Colon (tissue), 2 donors: ENCODE measurements around the gene CALN1.
"Not testable (repeated sequence)": the region's sequence is repeated elsewhere in the genome, so short reads cannot be mapped to it uniquely, and the experiment has no call there.

Experiments
- FAIRE-seq: peaks from 2 replicates; lab custom pipeline; 2012; peaks lifted over from hg19 to GRCh38; lab: Jason Lieb, UNC
- donor health status: control.
- donor health status: control.

CALN1 gene

DNA sequence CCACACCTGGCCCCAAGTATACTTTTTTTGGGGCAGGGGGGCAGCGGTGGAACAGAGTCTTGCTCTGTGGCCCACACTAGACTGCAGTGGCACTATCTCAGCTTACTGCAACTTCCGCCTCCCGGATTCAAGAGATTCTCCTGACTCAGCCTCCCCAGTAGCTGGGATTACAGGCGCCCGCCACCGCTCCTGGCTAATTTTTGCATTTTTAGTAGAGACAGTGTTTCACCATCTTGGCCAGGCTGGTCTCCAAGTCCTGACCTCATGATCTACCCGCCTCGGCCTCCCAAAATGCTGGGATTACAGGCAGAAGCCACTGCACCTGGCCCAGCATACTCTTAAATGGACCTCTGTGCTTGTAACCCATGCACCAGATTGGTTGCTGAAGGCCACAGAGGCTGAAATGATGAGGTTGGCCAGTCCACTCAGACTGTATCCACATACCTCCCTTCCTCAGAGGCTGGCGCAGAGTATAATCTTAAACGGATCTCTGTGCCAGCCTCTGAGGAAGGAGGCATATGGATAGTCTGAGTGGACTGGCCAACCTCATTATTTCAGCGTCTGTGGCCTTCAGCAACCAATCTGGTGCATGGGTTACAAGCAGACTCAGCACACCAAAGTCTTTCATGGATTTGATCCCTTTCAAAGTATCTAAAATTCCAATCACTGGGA, 3.0 kb downstream of the CALN1 start:
- FAIRE-seq, result no peak

DNA sequence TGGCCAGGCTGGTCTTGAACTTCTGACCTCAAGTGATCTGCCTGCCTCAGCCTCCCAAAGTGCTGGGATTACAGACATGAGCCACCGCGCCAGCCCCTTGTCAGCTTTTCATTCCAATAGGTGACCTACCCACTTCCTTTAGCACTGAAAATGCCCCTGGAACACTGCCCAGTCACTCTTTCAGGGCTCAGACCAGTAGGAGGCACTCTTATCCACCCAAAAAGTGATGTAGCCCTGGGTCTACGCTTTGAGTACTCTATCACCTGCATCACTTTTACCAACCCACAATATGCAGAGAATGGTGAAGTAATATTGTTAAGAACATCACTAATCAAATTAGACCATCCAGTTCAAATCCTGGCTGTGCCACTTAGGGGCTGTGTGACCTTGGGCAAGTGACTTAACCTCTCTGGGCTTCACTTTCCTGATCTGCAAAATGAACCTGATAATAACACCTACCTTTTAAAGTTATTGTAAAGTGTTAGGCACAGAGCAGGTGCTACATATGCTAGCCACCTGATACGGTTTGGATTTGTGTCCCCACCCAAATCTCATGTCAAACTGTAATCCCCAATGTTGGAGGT, 5.2 kb downstream of the CALN1 start:
- no peak for FAIRE-seq

DNA sequence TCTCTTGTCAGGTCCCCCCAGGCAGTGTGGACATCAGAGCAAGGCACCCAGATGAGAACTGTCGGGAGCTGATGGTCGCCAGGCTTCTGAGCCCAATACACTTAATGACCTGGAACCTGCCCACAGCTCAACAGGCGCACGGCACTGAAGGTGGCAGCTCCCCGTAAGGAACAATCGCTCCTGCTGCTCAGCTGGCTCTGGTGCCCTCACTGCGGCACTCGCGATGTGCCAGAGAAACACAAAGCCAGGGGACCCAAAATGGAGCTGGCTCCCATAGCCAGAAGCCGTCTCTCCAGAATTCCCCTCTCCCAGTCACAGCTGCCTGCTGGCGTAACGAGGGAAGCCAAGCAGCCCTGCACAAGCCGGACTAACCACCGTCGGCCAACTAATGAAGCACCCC, 6.3 kb downstream of the CALN1 start:
- no peak for FAIRE-seq

DNA sequence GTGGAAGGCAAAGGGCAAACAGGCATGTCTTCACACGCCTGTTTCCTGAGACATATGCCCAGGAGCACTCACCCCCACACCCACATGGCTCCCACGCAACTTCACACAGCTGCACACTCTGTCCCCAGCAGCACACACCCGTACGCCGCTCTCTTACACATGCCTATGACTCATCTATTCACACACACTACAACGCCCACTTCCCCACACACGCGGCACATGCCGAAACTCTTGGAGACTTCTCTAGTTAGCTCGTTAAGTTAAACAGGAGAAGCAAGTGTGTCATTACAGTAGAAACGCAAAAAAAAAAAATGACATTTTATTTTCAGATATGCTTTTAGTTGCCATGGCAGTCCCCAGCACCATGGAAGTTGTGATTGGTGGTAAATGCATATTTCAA, 6.7 kb downstream of the CALN1 start:
- no peak for FAIRE-seq

DNA sequence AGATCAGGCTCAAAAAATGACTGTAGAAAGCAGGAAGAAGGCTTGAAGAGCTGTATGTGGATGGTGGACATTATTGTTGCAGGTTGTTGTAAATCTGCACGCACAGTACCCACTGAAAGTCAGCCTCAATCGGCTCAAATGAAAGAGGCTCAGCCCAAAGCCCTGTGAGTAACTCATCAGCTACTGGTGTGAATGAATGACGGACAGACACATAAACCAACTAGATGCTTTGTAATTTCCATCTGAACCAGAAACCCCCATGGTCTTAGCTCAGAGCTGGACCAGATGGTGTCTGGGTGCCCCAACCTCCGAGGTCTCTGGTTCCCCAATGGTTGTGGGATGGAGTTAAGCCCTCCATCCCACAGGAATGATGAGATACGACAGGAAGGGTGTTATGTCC, 7.4 kb downstream of the CALN1 start:
- no peak for FAIRE-seq

DNA sequence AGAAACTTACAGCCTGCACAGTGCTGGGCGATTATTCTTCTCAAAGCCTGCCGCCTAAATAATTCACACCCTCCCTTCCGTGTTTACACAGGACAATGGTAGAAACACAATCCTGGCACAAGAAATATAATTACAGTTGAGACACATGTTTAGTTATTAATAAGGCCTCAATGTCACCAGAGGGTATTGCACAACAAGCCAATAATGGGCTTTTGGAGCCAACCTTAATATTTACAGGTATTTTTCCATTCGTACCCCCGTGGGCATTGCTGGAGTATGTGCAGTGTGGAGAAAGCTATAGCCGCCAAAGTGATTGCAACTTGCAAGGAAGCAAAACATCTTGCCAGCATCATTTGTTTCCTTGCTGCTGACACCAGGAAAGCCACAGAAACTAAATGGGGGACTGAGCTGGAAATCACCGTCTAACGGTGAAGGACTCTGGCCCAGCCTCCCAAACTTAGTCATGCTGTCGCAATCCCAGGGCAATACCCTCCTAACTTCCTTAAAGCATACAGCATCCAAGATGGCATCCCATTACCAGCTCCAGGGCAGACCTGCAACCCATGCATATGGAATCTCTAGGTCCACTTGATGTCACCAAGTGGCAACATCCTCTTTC, 8.6 kb downstream of the CALN1 start:
- FAIRE-seq, result no peak

DNA sequence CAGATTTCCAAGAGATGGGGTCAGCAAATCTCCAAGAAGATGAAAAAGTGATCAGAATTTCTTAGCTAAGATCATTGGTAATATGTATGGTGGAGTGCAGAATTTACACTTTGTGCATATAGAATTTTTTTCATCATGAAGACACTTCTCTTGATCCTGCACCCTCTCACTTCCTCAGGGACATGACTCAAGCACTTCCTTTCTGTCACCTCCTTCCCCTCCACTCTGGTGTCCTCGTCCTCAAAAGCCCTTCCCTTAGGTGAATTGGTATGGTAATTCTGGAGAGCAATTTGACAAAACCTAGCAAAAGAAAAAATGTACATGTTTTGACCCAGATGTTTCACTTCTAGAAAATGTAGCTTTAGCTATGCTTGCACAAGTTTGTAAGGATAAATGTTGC, 18.1 kb downstream of the CALN1 start:
- no peak for FAIRE-seq

DNA sequence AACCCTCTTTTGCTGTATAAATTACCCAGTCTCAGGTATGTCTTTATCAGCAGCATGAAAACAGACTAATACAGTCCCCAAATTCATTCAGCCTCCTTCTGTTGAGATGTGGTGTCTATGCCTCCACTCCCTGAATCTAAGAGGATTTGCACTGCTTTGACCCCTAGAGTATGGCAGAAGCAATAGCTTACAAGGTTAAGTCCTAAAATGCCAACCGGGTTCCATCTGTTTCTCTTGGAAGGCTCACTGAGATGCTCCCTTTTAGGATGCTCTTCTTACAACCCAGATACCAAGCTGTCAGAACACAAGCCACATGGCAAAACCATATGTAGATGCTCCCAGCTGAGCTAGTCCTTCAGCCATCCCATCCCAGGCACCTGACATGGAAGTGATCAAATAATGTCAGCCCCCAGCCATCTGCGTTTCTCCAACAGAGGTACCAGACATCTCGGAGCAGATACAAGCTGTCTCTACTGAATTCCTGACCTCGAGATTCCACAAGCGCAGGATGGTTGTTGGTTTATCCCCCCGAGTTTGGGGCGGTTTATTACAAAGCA, 20.2 kb downstream of the CALN1 start:
- no peak for FAIRE-seq

DNA sequence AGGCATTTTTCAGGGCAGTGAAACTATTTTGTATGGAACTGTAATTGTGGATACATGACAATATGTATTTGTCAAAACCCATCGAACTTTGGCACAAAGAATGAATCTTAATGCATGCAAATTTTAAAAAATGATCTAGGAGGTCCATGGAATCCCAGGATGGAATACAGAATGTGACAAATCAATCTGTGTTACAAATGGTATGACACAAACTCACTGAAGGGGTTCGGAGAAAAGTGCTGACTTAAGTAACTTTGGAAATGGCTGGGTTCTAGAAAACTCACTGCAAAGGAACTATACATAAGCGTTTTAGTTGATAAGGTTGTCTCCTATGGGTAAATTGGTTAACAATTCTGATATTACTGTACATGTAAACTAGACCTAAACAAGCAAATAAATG, 26.0 kb downstream of the CALN1 start:
- FAIRE-seq, result no peak

DNA sequence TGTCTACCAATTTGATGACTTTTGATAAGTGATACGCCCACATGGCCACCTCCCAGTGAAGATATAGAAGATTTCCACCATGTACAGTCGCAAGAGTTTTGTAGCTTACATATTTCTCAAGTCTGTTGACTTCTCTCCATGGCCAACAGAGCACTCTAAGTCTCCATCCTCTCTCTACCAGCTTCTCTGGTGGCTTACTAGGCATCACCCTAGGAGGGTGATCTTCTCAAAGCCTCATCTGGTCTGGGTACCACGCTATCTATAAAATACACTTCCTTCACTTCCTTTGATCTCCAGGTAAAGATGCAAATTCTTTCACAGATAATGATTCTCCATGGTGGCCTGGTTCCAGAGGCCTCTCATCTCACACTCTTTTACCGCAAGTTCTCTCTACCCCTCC, 49.9 kb downstream of the CALN1 start:
- FAIRE-seq, result no peak

DNA sequence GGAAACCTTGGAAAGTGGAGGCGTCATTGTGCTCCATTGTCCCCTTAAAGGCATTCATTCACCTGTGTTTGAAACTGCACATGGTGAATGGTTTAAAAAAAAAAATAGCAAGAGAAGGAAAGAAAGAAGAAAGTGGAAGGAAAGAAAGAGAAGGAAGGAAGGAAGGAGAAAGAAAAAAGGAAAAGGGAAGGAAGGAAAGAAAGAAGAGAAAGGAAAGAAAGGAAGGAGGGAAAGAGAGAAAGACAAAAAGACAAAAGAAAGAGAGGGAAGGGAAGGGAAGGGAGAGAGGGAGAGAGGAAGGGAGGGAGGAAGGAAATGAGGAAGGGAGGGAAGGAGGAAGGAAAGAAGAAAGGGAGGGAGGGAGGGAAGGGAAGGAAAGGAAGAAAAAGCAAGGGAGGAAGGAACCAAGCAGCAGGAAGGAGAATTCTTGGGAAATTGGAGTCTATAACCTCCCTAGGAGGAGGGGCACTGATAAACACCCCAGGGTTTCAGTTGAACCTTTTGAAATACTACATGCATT, 66.9 kb downstream of the CALN1 start:
- FAIRE-seq, result no peak

DNA sequence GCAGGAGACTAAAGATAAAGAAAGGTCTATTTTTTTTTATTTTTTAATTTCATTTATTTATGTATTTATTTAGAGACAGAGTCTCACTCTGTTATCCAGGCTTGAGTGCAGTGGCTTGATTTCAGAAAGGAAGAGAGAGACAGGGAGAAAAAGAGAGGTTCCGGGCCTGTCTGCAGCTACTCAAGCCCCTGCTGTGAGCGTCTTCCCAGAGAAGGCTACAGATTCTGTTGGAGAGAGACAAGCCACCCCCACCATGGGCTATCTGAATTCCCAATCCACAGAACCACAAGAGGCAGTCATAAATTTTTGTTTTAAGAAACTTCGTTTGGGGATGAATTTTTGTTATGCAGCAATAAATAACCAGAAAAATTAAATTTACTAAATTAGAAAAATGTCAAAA, 68.1 kb downstream of the CALN1 start:
- FAIRE-seq, result no peak

DNA sequence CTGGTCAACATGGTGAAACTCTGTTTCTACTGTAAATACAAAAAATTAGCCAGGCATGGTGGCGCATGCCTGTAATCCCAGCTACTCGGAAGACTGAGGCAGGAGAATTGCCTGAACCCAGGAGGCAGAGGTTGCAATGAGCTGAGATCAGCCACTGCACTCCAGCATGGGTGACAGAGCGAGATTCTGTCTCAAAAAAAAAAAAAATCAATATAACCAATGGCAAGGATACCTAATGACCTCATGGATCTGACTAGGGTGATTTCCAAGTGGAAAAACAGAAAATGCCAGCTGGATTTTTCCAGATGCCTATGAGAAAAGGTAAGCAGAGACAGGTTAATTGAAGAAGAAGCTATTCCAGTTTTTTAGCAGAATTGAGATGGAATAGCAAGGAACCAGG, 68.8 kb downstream of the CALN1 start:
- FAIRE-seq, result not testable (repeated sequence)

DNA sequence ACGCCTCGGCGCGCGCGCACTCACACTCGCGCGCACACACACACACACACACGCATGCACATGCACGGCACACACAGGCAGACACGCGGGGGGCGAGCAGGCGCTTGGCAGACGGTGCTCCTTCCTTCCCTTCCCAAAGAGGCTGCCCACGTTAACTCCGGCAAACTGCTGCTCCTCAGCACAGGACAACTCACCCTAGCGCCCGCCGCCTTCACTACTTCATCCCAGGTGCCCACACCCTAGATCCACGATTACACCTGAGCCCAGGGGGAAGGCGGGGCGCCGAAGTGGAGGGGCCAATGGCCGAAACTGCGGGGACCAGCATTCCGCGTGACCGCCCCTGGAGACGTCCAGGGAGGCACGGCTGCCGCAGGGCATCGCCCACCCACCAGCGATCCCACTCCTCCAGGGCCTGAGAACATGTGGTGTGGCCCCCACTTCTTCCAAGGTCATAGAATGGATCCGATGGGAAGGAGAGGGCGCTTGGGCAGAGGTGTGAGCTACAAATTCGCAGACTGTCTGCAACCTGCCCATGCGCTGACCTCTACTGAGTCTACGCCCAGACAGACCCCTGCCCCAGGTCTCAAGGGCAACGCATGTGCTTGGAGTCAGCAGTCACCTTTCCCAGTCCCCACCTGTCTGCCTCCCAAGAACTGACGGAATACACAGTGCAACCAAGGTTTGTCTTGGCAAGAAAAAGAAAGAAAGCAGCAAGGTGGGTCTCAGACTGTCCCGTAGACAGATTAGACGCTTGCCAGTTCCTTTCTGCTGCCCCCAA, 74.6 kb downstream of the CALN1 start:
- no peak for FAIRE-seq

DNA sequence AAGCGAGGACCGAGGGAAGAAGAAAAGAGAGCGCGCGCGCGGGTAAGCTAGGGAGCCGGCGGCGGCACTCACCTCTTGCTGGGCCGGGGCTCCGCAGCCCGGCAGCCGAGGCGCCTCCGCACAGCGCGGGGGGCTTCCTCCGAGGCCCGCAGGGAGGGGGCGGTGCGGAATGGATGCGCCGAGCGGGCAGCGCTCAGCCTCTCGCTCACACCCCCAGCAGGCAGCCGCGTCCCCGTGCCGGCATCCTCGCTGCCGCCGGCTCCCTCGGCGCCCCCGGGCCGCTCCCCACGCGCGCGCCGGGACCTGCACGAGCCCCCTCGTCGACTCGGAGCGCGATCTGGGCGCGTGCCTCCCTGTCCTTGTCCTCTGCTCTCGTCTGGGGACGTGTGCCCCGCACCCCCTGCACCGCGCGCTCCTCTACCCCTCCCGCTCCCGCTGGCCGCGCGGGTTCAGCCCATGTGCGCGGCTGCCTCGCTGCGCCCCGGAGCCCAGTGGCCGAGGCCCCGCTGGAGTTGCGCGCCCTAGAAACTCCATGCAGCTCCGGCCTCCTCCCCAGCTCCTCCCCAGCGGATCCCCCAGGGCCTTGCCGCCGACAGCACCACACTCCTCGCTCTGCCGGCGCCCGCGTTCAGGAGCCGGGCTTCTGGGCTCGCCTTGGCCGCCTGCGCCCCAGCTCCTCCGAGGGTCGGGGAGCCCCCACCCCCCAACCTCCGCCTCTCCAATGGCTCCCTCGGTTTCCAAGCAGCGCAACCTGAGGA, 75.3 kb downstream of the CALN1 start:
- FAIRE-seq, result no peak

DNA sequence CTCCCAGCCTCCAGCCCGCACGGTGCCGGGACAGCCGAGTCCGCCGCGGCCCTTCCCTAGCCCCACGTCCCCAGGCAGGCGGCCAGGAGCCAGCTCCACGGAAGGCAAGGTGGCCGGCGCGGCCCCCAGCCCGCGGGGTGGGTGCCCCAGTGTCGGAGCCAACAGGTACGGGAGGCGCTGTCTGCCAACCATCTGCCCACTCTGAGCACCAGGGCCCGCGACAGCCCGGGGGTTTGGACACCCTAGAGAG, 75.8 kb downstream of the CALN1 start:
- FAIRE-seq, result no peak

DNA sequence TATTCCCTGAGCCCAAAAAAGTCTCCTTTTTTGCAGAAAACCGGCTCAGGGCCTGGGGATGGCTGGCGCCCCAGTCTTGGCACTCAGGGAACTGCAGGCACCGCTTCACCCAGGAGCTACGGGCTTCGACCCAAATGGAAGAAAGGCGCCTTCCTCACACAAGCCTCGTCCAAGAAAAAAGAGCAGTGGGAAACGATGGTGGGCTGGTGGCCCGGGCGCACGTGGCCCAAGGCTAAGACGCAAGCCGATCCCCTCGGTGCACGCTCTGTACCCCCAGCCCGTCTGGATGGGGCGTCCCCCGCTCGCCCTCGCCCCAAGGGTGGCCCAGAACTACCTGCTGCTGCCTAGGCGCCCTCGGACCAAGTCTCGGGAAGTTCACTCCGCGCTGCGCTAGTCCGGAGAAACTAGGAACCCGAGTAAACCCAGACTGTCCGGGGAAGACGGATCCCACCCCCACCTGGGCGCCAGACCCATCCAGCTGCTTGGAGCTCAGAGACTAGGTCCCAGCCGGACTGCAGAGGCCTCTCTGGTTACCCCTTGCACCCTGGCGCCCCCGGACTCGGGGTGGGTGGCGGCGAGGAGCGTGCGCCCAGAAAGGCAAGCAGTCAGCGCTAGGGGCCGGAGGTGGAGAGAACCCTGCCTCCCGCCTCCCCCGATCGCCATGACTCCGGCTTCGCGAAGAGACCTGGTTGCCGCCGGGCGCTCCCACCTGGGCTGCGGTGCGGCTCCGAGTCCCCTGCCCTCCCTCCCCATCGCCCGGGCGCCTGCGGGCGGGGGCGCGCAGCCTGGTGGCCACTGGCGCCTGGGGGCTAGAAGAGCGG, 76.4 kb downstream of the CALN1 start:
- FAIRE-seq, result no peak

DNA sequence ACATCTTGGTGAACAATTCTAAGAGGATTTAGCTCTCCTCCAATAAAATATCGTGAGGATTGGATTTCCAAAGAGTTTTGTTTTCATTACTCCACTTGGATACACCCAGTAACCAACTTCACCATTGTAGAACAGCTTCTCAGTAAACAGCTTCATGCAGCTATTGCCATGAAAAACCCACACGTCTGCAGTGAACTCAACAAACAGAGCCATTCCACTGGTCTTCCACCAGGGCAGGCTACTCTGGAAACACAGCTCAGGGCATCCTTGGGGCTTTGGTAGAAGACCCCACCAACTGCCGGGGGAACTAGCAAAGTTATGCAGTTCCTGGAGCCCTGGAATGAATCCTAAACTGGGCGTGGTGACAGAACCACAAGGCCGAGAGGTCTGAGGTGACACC, 77.4 kb downstream of the CALN1 start:
- no peak for FAIRE-seq

DNA sequence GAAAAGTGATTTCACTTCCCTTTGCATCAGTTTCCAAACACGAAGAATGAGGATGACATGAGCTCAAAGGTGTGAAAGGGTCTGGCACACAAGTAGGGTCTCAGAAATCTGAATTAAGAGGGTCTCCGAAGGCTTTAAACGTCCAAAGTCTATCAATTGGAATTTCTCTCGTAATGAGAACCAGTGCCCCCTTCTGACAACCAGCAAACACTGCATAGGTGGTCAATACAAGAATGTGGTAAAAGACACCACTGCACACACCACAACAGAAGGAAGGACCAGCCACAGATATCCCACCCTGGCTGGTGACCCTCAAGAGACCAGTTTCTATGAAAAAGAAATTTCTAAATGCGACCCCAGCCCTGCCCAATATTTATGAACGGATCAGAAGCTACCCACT, 78.1 kb downstream of the CALN1 start:
- no peak for FAIRE-seq

DNA sequence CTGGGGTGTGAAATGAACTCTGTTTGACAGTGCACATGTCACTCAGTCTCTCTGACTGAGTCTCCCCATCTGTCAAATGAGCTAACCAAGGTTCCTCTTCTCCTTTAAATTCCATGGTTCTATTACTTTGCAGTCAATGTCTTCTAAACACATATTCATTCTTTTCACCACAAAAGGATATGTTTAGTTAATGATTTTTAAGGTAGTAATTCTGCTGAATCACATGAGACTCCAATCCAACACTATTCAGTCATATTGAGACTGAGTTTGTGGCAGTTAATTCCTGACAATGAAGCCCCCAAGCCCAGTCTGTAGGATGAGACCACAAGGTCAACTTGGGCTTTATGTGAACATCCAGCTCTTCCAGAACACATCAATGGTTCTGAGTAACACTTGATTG, 85.3 kb downstream of the CALN1 start:
- no peak for FAIRE-seq

DNA sequence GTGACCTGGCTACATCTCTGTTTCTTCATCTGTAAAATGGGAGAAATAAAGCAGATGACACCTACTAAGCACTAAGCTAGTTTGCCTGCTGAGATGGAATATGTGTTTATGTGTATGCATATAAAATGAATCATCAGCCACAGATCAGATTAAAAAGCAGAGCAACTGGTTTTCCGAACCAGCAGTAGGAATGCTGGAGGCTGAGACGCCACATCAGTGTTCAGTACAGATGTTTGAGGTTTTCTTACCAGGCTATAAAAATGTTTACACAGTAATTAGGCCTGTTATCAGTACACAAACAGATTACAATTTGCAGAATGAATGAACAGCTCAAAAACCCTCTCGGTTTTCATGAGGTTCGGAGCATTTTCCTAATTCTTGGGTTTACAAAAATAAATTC, 85.8 kb downstream of the CALN1 start:
- FAIRE-seq, result no peak
